ENCODE data around the gene CD164. TPM values are rescaled to one million over a fixed set of nuclear protein-coding genes. Genes with fewer than 3 reads are reported as not detected.

The CD164 gene
- 83.4 and 113 TPM in 2 replicates for polyA plus RNA-seq (2012; rRNA removed)
- 102 and 104 TPM in 2 replicates for polyA plus RNA-seq (2012; cell fraction: cytosol; rRNA removed)
- polyA plus RNA-seq (2012; cell fraction: nucleus; rRNA removed), result 45.4 and 83.9 TPM in 2 replicates

DNA sequence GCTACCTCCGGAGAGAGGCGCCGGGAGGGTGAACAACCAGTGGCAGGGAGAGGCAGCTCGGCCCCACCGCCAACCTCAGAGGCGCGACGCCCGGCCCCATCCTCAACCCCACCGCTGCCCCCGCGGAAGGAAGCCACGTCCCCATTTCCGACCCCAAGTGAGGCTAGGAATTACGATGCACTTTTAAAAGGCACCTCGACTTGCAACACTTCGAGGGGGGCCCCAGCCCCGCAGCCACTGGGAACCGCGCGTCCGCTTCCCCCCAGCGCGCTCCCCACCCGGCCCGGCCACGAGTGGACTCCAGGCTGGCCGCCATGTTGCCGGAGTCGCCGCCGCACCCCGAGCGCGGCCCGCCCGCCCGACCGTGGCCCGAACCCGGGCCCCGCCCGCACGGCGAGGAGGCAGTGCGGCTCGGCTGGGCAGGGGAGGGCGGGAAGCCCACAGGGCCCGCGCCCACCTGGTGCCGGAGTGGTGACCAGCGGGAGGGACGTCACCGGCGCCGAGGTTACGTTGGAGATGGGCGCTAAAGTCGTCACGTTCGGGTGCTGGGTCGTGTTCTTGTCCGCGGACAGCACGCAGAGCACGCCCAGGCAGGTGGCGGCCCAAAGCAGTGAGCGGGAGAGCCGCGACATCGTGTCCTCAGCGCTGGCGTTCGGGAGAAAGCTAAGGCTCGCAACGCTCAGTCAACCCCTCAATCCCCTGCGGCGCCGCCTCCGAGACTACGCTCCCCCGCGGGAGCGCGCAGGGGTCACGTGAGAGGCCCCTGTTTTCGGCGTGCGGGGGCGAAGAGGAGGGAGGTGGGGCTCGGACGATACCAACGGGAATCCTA, at the start of gene CD164:
Gene CD164 (minus strand): TSS at position 721 of the 829 bp plus-strand sequence. CDS start 89 bp downstream, at position 632.
- Histone ChIP-seq H3K79me2 (ENCODE audit: insufficient read depth) (peaks cover 48% of the 10 kb centered on the region), H3K9ac (peak within 1 kb of the TSS; percentile 95), H3K9me3 (no peaks in the 10 kb centered on the region), H3K36me3 (replicated peaks in 1 of 2; ENCODE audit: control insufficient read depth in 1 of 2, insufficient read depth in 2 of 2, low read length in 1 of 2) (peaks cover 13 to 19% of the 10 kb centered on the region in 2 experiments), H4K20me1 (ENCODE audit: insufficient read depth) (peaks cover 44% of the 10 kb centered on the region), H3K9me2 (no peaks in the 10 kb centered on the region), H3K4me1 (ENCODE audit: control insufficient read depth in 1 of 2, insufficient read depth in 2 of 2, low read depth in 1 of 2, low read length in 1 of 2) (peaks cover 10 to 15% of the 10 kb centered on the region in 2 experiments; a peak in 2 of 4 replicates), H2AFZ (ENCODE audit: low read depth) (peak within 1 kb of the TSS; percentile 93), H3K4me2 (peak within 1 kb of the TSS; percentile 87), H3F3A (replicated peaks; ENCODE audit: insufficient read depth) (peaks cover 3% of the 10 kb centered on the region), H3K27ac (ENCODE audit: low read depth in 2 of 2, low read length in 1 of 2) (peak within 1 kb of the TSS; percentile 96 to 100), H3K4me3 (ENCODE audit: low read depth in 2 of 2, low read length in 1 of 2) (peak within 1 kb of the TSS; percentile 86 to 95), H3K27me3 (ENCODE audit: insufficient read depth) (no peaks in the 10 kb centered on the region)
- ChIA-PET POLR2A (interaction anchor here (0.9 to 2.5 kb wide), 3 partner anchors 59 to 194 kb away, joined by 3 to 10 read pairs (median 3); partner anchors contain the start of genes MICAL1, PPIL6 and SMPD2), CTCF (interaction anchor here (0.6 to 6.0 kb wide), 19 partner anchors 11 to 303 kb away, joined by 3 to 132 read pairs (median 5); partner anchors contain the start of genes MICAL1, PPIL6 and SMPD2)
- 0% methylated on average over 15 of the region's 93 CpGs for WGBS (ENCODE audit: low lambda C conversion rate)
- DNase-seq, result peak; percentile 98
- no peak for TF ChIP-seq GABPA (IDR thresholded peaks at IDR 0.05; ENCODE audit: low read depth)
- TF ChIP-seq TAF1 (IDR thresholded peaks at IDR 0.05; ENCODE audit: borderline replicate concordance, low read depth, low read length), result peak; percentile 90
- no peak for TF ChIP-seq RXRA (IDR thresholded peaks at IDR 0.05; ENCODE audit: borderline replicate concordance, low read depth)
- peak; percentile 80 for TF ChIP-seq POLR2AphosphoS5 (IDR thresholded peaks at IDR 0.05; ENCODE audit: low read depth, low read length)
- no peak for TF ChIP-seq EP300 (IDR thresholded peaks at IDR 0.05; ENCODE audit: borderline replicate concordance in 1 of 2, low read depth in 1 of 2, low read length in 1 of 2)
- TF ChIP-seq, protein P1, sequence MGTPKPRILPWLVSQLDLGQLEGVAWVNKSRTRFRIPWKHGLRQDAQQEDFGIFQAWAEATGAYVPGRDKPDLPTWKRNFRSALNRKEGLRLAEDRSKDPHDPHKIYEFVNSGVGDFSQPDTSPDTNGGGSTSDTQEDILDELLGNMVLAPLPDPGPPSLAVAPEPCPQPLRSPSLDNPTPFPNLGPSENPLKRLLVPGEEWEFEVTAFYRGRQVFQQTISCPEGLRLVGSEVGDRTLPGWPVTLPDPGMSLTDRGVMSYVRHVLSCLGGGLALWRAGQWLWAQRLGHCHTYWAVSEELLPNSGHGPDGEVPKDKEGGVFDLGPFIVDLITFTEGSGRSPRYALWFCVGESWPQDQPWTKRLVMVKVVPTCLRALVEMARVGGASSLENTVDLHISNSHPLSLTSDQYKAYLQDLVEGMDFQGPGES (IDR thresholded peaks at IDR 0.05; ENCODE audit: low read depth, low read length), result no peak
- TF ChIP-seq, protein P2, sequence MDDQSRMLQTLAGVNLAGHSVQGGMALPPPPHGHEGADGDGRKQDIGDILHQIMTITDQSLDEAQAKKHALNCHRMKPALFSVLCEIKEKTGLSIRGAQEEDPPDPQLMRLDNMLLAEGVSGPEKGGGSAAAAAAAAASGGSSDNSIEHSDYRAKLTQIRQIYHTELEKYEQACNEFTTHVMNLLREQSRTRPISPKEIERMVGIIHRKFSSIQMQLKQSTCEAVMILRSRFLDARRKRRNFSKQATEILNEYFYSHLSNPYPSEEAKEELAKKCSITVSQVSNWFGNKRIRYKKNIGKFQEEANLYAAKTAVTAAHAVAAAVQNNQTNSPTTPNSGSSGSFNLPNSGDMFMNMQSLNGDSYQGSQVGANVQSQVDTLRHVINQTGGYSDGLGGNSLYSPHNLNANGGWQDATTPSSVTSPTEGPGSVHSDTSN (IDR thresholded peaks at IDR 0.05), result no peak
- TF ChIP-seq, protein P3, sequence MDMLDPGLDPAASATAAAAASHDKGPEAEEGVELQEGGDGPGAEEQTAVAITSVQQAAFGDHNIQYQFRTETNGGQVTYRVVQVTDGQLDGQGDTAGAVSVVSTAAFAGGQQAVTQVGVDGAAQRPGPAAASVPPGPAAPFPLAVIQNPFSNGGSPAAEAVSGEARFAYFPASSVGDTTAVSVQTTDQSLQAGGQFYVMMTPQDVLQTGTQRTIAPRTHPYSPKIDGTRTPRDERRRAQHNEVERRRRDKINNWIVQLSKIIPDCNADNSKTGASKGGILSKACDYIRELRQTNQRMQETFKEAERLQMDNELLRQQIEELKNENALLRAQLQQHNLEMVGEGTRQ (IDR thresholded peaks at IDR 0.05; ENCODE audit: borderline replicate concordance, low read depth, low read length), result peak; percentile 71
- no peak for TF ChIP-seq TCF12 (IDR thresholded peaks at IDR 0.05)
- peak; percentile 19; the same call in 1 of the 2 replicates for TF ChIP-seq MXI1 (IDR thresholded peaks at IDR 0.05; ENCODE audit: low read depth, low read length)
- peak; percentile 77 for TF ChIP-seq YY1 (IDR thresholded peaks at IDR 0.05; ENCODE audit: low read depth)
- no peak for TF ChIP-seq FOSL2 (IDR thresholded peaks at IDR 0.05; ENCODE audit: borderline replicate concordance, low read depth)
- TF ChIP-seq NRF1 (IDR thresholded peaks at IDR 0.05; ENCODE audit: low read depth, low read length), result no peak
- no peak for TF ChIP-seq ELF1 (IDR thresholded peaks at IDR 0.05)
- TF ChIP-seq SMC3 (IDR thresholded peaks at IDR 0.05; ENCODE audit: low read depth, low read length), result no peak
- TF ChIP-seq, protein P4, sequence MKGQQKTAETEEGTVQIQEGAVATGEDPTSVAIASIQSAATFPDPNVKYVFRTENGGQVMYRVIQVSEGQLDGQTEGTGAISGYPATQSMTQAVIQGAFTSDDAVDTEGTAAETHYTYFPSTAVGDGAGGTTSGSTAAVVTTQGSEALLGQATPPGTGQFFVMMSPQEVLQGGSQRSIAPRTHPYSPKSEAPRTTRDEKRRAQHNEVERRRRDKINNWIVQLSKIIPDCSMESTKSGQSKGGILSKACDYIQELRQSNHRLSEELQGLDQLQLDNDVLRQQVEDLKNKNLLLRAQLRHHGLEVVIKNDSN (IDR thresholded peaks at IDR 0.05; ENCODE audit: borderline replicate concordance, low read depth), result peak; percentile 83; the same call in 1 of the 2 replicates
- TF ChIP-seq, protein P5, sequence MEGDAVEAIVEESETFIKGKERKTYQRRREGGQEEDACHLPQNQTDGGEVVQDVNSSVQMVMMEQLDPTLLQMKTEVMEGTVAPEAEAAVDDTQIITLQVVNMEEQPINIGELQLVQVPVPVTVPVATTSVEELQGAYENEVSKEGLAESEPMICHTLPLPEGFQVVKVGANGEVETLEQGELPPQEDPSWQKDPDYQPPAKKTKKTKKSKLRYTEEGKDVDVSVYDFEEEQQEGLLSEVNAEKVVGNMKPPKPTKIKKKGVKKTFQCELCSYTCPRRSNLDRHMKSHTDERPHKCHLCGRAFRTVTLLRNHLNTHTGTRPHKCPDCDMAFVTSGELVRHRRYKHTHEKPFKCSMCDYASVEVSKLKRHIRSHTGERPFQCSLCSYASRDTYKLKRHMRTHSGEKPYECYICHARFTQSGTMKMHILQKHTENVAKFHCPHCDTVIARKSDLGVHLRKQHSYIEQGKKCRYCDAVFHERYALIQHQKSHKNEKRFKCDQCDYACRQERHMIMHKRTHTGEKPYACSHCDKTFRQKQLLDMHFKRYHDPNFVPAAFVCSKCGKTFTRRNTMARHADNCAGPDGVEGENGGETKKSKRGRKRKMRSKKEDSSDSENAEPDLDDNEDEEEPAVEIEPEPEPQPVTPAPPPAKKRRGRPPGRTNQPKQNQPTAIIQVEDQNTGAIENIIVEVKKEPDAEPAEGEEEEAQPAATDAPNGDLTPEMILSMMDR (IDR thresholded peaks at IDR 0.05), result no peak
- TF ChIP-seq MEF2A (IDR thresholded peaks at IDR 0.05; ENCODE audit: borderline replicate concordance, low read depth), result no peak
- peak; percentile 37; the same call in 1 of the 2 replicates for TF ChIP-seq FOXJ3 (CRISPR knock-in tag; IDR thresholded peaks at IDR 0.05)
- no peak for TF ChIP-seq RCOR1 (IDR thresholded peaks at IDR 0.05; ENCODE audit: low read length)
- TF ChIP-seq RAD21 (IDR thresholded peaks at IDR 0.05; ENCODE audit: low read length), result no peak
- TF ChIP-seq, protein P6, sequence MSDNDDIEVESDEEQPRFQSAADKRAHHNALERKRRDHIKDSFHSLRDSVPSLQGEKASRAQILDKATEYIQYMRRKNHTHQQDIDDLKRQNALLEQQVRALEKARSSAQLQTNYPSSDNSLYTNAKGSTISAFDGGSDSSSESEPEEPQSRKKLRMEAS (IDR thresholded peaks at IDR 0.05; ENCODE audit: low read depth), result no peak; the same call in 1 of the 2 replicates
- TF ChIP-seq EZH2phosphoT487 (IDR thresholded peaks at IDR 0.05; ENCODE audit: borderline replicate concordance, low read depth), result no peak
- TF ChIP-seq JUND (IDR thresholded peaks at IDR 0.05), result no peak
- no peak for TF ChIP-seq TEAD4 (IDR thresholded peaks at IDR 0.05; ENCODE audit: borderline replicate concordance, insufficient read depth)
- TF ChIP-seq RFX5 (IDR thresholded peaks at IDR 0.05; ENCODE audit: low read length), result no peak
- TF ChIP-seq FOXM1 (IDR thresholded peaks at IDR 0.05; ENCODE audit: low read depth), result no peak
